ENCODE data around the gene ACSS3.

DNA sequence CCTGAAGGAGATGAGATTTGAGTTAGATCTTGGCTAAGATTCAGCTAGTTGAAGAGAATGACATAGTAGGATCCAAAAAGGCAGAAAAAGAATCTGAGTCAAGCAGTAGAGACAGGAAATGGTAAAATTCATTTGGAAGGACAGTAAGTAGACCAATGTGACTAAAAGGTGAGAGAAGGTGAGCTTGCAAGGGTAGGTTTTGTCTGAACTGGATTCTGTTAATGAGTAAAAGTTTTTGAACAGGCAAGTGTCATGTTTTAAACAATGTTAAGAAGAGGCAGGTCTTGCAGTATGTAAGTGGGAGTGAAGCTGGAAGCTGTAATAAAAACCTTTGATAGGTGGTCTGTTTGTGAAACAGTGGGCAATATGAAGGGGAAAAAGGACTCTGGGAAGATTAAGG, 58.6 kb downstream of the ACSS3 start:
- TF ChIP-seq, protein P1, sequence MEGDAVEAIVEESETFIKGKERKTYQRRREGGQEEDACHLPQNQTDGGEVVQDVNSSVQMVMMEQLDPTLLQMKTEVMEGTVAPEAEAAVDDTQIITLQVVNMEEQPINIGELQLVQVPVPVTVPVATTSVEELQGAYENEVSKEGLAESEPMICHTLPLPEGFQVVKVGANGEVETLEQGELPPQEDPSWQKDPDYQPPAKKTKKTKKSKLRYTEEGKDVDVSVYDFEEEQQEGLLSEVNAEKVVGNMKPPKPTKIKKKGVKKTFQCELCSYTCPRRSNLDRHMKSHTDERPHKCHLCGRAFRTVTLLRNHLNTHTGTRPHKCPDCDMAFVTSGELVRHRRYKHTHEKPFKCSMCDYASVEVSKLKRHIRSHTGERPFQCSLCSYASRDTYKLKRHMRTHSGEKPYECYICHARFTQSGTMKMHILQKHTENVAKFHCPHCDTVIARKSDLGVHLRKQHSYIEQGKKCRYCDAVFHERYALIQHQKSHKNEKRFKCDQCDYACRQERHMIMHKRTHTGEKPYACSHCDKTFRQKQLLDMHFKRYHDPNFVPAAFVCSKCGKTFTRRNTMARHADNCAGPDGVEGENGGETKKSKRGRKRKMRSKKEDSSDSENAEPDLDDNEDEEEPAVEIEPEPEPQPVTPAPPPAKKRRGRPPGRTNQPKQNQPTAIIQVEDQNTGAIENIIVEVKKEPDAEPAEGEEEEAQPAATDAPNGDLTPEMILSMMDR (IDR thresholded peaks at IDR 0.05) = no peak
- TF ChIP-seq EZH2phosphoT487 (IDR thresholded peaks at IDR 0.05; ENCODE audit: borderline replicate concordance, low read depth) = no peak
- TF ChIP-seq, protein P2, sequence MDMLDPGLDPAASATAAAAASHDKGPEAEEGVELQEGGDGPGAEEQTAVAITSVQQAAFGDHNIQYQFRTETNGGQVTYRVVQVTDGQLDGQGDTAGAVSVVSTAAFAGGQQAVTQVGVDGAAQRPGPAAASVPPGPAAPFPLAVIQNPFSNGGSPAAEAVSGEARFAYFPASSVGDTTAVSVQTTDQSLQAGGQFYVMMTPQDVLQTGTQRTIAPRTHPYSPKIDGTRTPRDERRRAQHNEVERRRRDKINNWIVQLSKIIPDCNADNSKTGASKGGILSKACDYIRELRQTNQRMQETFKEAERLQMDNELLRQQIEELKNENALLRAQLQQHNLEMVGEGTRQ (IDR thresholded peaks at IDR 0.05; ENCODE audit: borderline replicate concordance, low read depth, low read length) = no peak
- no peak for TF ChIP-seq EP300 (IDR thresholded peaks at IDR 0.05; ENCODE audit: borderline replicate concordance in 1 of 2, low read depth in 1 of 2, low read length in 1 of 2)
- TF ChIP-seq POLR2AphosphoS5 (IDR thresholded peaks at IDR 0.05; ENCODE audit: low read depth, low read length) = no peak
